IPS-18c (cell line): ENCODE measurements around the gene CRACR2A.

Experiments used
- H3K4me3 ChIP-seq: 2 replicates; pipeline ENCODE4 v1.7.0; 2013; ENCODE audit warnings: low read depth, mild to moderate bottlenecking, low read length, moderate library complexity; ENCODE audit not compliant: insufficient read depth
- H3K9me3 ChIP-seq: one replicate; pipeline ENCODE4 v1.6.1; 2013; ENCODE audit warnings: mild to moderate bottlenecking, low read length, moderate library complexity; ENCODE audit not compliant: control insufficient read depth, insufficient read depth

Gene CRACR2A

DNA sequence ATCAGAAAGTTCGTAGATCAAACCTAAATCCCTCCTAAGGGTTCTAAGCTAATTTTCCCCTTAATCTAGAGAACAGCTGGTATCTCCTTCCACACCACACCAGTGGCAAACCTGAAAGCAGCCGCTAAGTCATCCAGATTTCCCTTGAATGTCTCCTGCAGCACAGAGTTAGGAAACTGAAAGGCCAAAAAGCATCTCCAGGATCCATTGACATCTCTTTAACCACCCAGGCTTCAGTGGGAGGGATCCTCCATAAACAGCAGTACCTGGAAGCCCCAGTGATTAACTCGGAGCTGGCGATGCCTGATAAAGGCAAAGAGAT lies 47.6 kb downstream of the CRACR2A start:
- Histone ChIP-seq H3K4me3 (no peak overlapping the region), H3K9me3 (peaks cover 2% of the 10 kb centered on the region)

DNA sequence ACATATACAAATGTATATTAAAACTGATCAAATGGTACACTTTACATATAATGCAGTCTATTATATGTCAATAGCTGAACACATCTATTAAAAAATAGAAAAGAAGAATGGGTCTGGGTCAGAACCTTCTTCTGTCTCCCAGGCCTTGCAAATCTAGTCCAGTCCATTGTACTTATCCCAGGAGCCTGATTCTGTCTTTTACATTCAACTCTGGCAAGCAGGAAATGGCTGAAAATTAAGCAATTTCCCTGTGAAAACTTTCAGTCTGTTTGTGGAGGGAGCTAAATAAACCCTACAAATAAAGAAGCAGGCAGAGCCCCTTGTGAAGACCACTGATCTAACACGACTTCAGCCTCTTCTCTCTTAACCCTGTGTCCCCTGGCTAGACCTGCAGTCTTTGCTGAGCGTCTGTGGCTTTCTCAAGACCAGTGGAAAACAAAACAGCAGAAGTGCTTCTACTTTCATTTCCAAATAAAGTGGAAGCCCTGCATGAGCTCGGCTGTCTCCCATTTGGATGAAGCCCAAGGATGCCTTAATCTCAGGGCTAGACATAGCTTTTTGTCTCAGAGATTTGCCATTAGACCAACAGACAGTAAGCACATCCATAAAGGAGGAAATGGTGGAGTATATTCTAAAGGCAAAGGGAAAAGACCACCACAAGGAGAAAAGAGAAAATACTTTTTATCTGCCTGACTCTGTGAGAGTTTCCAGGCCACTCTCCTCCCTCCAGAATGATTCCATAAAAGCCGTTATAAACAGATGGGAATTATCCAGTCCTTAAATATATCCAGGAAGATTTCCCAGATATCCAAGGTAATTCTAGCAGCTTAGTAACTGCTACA lies 48.2 kb downstream of the CRACR2A start:
- Histone ChIP-seq H3K4me3 (no peak overlapping the region), H3K9me3 (peaks cover 2% of the 10 kb centered on the region)

DNA sequence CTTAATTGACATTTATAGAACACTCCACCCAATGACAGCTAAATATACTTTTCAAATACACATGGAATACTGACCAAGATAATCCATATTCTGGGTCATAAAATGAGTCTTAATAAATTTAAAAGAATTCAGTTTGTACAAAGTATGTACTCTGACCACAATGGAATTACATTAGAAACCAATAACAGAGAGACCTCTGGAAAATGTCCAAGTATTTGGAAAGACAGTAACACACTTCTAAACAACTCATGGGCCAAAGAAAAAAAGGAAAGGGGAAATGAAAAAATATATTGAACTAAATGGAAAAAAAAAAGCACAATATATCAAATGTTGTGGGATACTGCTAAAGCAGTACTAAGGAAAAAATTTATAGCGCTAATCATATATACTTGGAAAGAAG lies 52.0 kb downstream of the CRACR2A start:
- peaks cover 2% of the 10 kb centered on the region for H3K9me3 ChIP-seq

DNA sequence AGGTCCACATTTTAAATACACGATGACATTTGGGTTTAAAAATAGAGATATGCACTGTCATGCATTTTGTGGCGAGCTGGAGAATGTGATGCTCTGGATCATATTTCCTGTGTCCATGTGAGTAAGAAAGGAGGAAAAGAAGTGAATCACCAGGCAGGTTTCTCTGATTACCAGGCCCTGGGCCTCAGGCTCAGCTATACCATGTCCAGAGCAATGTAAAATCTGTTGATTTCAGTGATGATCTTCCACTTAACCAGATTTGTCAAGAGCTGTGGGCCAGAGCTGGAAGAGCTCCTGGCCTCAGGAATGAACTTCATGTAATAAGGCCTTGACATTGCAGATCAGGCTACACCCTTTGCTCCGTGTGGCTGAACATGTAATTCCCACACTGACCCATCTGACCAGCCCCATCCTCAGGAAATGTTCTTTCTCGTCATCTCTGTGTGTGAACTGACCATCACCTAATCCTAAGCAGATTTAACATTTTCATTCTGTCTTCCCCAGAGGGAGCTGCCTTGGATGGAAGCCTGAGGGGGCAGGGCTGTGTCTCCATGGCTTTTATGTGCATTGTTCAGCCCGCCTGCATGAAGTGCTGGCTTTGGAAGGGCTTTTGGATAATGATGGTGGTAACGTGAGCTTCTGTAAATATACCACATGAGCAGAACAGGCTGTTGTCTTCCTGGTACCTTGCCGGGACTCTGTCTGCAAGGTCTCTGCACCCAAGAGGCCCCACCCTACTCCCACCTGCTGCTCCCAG lies 54.5 kb downstream of the CRACR2A start:
- H3K9me3 ChIP-seq = peaks cover 2% of the 10 kb centered on the region
- H3K4me3 ChIP-seq = no peak overlapping the region

More for the DNA sequence above, 52.0 kb downstream of the CRACR2A start:
- H3K4me3 ChIP-seq = no peak overlapping the region

DNA sequence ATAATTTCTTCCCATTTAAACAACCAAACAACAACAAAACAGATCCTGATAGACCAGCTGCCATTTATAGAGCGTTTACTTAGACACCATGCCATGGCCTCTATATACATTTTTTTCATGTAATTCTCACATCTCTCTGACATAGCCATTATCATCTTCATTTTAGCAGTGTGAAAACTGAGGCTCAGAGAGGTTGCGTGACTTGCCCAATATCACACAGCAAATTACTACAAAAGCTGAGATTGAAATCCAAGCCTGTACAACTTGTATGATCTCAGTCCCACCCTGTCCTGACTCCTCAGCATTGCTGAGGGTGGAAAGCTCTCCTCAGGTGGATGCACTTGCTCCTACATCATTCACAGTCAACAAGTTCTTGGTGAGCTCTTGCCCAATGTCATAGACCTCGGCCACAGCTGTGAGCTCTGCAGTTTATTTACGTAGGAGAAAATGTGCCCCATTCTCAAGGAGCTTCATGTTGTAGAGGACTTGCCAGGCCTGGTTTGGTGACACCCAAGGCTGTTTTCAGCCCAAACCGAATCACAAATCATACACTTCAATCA lies 55.5 kb downstream of the CRACR2A start:
- H3K9me3 ChIP-seq = no peaks in the 10 kb centered on the region
- no peak overlapping the region for H3K4me3 ChIP-seq

DNA sequence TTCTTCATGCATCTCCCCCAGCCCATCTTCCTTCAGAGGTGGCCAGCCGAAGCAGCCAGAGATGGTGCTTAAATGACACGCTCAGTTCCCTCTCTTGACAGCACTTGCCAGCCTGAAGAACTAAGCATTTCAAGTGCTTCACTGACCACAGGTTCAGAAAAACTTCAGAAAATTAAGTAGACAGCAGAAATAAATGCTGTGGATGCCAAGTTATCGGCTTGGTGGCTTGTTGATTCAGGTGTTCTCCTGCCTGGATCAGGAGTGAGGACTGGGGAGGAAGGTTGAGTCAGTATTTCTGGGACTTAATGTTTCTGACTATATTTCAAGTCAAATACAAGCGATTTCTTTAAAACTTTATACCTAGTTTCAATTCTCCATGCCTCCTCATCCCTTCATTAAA lies 58.2 kb downstream of the CRACR2A start:
- H3K4me3 ChIP-seq = no peak overlapping the region

DNA sequence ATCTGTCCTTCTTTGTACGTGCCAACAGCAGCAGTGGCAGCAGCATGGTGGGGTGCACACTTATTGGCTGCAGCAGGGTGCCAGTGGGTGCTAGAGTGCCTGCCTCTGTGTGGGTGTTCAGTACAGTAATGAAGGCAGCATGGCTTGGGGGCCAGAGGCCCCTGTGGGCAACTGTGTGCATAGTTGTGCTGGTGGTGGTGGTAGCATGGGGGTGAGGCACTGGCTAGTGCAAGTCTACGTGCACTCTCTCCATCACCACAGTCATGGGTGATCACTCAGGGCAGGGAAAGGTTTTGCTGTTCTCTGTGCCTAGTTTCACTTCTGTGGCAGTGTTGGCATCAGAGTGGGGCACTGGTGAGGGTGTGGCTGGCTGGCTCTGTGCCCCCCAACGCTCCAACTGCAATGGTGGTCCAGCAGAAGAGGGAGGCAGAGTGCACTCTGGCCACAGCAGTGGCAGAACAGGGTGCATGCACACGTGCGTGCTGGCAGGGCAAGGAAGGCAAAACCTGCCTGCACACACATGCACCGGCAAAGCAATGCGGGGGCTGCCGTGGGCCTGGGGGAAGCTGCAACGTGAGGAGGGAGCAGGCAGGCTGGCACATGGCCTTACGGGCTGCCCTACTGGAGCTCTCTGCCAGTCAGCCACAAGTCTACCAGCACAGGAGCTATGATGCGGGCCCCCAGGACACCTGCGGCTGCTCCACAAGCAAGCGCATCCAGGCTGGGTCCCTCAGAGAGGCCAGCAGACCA lies 60.1 kb downstream of the CRACR2A start:
- Histone ChIP-seq H3K9me3 (no peaks in the 10 kb centered on the region), H3K4me3 (no peak overlapping the region)

More for the DNA sequence above, 58.2 kb downstream of the CRACR2A start:
- no peaks in the 10 kb centered on the region for H3K9me3 ChIP-seq

DNA sequence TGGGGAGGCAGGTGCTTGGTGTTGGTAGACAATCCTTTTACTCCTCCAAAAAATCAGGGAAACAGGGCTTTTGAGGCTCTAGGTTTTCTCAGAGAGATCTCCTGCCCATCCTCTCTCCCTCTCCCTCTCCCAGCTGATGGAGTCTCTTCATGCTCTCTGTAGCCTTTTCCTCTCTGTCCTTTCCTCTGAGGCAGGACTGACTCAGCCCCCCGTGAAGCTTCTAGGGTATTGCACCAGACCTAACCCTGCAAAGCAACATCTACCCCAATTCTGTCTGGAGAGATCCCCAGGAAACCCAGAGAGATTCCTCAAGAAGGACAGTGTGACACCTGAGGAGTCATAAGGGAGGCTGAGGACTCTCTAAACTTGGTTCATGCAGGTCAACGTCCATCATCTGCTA lies 66.4 kb downstream of the CRACR2A start:
- H3K4me3 ChIP-seq = no peak overlapping the region
- no peaks in the 10 kb centered on the region for H3K9me3 ChIP-seq

DNA sequence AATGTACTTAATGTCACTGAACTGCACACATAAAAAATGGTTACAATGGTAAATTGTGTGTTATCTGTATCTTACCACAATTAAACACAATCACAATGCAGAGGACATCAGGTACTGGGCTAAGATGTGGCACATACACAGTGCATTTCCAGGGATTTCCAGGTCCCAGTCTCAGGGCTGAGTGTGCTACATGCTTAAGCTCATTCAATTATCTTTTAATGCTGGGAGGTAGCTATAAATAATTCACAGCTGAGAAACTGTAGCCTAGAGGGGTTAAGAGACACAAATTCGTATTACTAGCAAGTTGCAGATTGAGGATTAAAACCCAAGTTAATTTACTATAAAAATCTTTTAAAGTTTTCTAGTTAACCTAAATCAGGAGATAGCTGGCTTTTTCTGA lies 67.1 kb downstream of the CRACR2A start:
- no peaks in the 10 kb centered on the region for H3K9me3 ChIP-seq
- no peak overlapping the region for H3K4me3 ChIP-seq

DNA sequence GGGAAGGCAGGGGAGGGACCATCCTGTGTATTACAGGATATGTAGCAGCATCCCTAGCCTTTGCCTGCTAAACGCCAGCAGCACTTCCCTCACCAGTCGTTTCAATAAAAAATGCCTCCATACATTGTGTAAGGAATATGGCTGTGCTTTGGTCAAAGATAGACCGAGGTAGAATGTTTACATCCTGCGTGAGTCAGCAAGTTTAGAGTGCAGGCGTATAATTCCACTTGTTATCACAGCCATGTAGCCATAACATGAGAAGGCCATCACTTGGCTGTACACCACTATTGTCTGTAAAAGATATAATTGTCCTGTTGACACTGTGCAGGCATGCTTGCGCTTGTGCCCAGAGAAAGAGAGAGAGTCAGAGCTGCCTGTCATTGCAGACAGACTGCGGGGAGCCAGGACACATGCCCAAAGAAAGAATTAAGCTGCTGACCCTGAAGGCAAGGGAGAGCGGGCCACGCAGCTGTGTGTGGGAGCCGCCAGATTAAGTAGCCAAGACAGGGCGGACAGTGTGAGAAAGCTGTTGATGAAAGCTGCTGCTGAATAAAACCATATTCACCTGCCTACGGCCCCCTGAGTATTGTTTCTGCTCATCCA lies 68.4 kb downstream of the CRACR2A start:
- no peaks in the 10 kb centered on the region for H3K9me3 ChIP-seq
- no peak overlapping the region for H3K4me3 ChIP-seq

DNA sequence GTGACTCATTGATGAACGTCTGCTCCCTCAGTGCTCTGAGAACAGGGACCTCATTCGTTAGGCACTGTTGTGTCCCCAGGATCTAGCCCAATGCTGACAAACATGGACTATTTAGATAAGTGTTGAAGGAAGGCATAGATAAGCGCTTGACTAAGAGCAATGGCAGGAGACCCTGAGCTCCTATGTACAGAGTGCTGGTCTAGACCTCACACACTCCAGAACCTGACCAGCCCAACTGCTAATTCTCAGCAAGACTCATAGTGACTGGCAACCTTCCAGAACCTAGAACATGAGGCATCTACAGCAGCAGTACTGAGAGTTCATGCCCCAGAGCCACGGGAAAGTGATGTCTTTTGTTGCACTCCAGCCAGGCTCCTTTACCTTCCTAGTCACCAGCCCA lies 69.2 kb downstream of the CRACR2A start:
- H3K4me3 ChIP-seq = no peak overlapping the region
- no peaks in the 10 kb centered on the region for H3K9me3 ChIP-seq

DNA sequence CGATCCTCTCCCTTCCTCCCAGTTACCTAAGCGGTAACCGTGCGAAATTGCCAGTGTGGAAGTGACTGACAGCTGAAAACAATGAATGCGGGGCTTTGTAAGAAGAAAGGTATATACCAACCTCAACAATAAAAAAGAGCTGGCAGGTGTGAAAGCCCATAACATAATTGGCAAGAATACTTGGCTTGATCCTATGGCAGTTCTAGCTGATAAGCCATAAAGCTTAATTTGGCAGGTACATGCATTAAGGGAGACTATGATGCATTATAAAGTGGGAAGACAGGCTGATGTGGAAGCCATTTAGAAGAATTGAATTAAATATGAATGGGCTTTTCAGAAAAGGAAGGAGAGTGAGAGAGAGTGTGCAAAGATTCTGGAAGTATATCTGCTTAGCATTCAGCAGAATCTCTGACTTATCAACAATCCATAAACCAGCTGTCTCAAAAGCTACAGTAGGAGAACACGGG lies 71.3 kb downstream of the CRACR2A start:
- H3K4me3 ChIP-seq = no peak overlapping the region
- H3K9me3 ChIP-seq = no peaks in the 10 kb centered on the region

DNA sequence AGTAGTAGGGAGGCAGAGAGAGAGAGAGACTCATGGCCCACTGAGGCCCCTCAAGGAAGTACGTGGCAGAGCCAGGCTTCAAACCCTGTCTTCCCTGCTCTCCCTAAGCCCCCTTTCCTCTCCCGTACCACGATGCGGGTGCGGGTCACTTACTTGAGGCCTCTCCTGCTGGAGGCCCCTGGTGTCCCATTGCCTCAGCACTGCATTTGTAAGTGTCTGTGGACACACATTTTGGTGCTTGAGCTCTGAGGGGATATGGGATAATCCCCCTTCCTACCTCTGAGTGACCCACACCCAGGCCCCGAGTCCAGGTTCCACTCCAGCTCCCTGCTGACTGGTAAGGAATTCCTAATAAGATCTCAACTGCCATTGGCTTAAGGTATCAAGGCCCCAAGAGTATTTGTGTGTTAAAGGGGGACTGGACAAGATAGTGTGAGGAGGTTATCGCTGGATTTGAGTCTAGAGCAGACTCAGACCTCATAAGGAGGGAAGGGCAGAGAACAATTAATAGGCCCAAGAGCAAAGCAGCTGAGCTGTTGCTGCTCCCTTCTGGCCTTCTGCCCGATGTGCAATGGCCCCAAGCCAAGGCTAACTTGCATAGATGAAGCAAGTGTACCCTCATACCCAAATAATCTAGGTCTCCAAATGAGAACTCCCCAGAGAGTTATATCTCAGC lies 71.9 kb downstream of the CRACR2A start:
- H3K4me3 ChIP-seq = no peak overlapping the region
- no peaks in the 10 kb centered on the region for H3K9me3 ChIP-seq

DNA sequence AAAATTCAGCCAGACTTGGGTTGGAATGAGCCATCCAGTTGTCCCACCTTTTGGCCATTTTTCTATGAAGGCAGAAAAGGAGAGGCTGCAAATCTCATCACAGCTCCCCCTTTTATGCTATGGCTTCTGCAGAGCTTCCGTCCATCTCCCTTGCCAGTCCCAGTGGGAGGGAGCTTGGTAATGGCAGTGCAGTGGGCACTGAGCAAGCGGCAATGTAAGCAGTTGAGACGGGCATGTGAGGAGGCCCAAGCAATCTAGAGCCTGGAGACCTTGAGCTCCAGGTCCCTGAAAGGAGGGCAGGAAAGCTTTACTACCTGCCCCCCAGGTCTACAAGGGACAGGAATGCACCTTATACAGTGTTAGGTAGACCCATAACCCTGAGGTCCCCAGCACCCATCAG lies 73.1 kb downstream of the CRACR2A start:
- no peaks in the 10 kb centered on the region for H3K9me3 ChIP-seq
- no peak overlapping the region for H3K4me3 ChIP-seq

DNA sequence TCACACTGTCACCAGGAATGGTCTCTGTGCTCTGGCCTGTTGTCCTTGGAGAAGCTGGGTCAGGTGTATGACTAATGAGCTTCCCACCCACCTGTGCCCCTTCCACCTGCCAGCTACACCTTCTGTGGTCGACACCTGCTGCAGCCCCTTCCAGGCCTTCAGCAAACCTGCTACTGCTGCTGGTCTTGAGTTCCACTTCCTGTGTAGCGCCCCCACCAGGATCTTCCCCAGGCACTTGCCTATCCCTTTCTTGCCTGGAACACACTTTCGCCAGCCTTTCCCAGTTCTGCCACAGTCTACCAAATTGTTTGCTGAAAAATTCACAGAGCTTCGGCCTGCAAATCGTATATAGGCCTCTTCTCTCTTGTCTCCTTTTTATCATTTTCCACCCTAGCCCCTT lies 75.3 kb downstream of the CRACR2A start:
- Histone ChIP-seq H3K4me3 (no peak overlapping the region), H3K9me3 (no peaks in the 10 kb centered on the region)

DNA sequence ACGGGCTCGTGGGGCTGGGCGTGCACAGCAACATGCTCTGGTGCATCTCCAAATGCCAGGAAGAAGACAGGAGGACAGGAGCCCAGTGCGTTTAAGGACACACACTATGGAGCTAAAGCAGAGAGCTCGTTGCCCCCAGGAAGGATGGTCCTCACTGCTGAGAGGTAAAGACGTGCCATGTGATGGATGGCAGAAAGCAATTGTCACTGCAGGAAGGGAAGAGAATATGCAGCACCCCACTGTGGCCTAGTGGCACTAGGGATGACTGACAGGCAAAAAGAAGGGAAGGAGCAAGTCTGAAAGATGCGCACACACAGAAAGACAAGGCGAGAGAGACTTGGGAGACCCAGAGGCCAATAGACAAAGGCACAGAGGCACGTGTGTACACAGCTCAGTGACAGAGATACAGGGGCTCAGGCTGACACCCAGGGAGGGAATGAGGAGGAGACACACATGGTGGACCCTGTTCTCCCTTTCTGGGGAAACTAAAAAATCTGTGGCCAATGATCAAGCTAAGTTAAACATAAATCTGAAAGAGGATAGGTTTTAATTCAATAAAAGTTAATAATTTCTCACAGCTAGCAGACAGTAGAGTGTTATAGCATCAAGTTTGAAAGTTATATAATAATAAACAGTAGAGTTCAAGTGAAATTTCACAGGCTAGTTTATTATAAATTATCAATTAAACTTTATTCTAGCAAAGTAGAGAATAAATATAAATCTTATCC lies 78.8 kb downstream of the CRACR2A start:
- H3K4me3 ChIP-seq = no peak overlapping the region
- peaks cover 4% of the 10 kb centered on the region for H3K9me3 ChIP-seq
